Sigmoid colon (tissue), 4 donors: ENCODE data around the gene CDH13.

Experiments
- CTCF ChIP-seq, 4 experiments: fragments of 450-650 bp in 3 of 4; fragments of 200-600 bp in 1 of 4; IDR thresholded peaks; one replicate each; pipeline ENCODE4 v1.5.1; 2016 to 2019; ENCODE audit warnings: antibody characterized with exemption in 4 of 4, mild to moderate bottlenecking in 3 of 4, moderate library complexity in 2 of 4
- EP300 ChIP-seq, 4 donors: sonication (generic); formaldehyde crosslinking; IDR thresholded peaks; one replicate each; pipeline ENCODE4 v1.6.1; 2017; ENCODE audit warnings: antibody characterized with exemption in 4 of 4
- POLR2A ChIP-seq, 2 donors: fragments of 450-650 bp; IDR thresholded peaks; one replicate each; pipeline ENCODE4 v1.6.1; 2016; ENCODE audit warnings: antibody characterized with exemption in 2 of 2, mild to moderate bottlenecking in 2 of 2, moderate library complexity in 2 of 2
- POLR2AphosphoS5 ChIP-seq, 4 donors: sonication (generic); formaldehyde crosslinking; IDR thresholded peaks; one replicate each; pipeline ENCODE4 v1.6.1; 2017; ENCODE audit warnings: antibody characterized with exemption in 4 of 4

- TF ChIP-seq POLR2AphosphoS5 (IDR thresholded peaks at IDR 0.05) (no peak), POLR2A (IDR thresholded peaks at IDR 0.05) (no peak), EP300 (IDR thresholded peaks at IDR 0.05) (no peak), CTCF (IDR thresholded peaks at IDR 0.05) (no peak)
These were observed 966.0 kb downstream of the CDH13 start for GRCh38 chr16:83592778-83593177.
